Suprapubic skin (tissue), 3 donors: ENCODE results near the gene NRXN3.

ENCODE experiments used
- POLR2AphosphoS5 ChIP-seq, 3 donors: sonication (generic); formaldehyde crosslinking; IDR thresholded peaks; one replicate each; pipeline ENCODE4 v1.6.1; 2017; ENCODE audit warnings: antibody characterized with exemption in 3 of 3
- TF ChIP-seq, protein P1 (sequence below), 2 donors: fragments of 200-600 bp in 1 of 2; fragments of 450-650 bp in 1 of 2; sonication (generic) in 1 of 2; IDR thresholded peaks; one replicate each; pipeline ENCODE4 v1.5.1; 2016 to 2019; ENCODE audit warnings: antibody characterized with exemption in 2 of 2, mild to moderate bottlenecking in 1 of 2, moderate library complexity in 1 of 2

- TF ChIP-seq, protein P1, sequence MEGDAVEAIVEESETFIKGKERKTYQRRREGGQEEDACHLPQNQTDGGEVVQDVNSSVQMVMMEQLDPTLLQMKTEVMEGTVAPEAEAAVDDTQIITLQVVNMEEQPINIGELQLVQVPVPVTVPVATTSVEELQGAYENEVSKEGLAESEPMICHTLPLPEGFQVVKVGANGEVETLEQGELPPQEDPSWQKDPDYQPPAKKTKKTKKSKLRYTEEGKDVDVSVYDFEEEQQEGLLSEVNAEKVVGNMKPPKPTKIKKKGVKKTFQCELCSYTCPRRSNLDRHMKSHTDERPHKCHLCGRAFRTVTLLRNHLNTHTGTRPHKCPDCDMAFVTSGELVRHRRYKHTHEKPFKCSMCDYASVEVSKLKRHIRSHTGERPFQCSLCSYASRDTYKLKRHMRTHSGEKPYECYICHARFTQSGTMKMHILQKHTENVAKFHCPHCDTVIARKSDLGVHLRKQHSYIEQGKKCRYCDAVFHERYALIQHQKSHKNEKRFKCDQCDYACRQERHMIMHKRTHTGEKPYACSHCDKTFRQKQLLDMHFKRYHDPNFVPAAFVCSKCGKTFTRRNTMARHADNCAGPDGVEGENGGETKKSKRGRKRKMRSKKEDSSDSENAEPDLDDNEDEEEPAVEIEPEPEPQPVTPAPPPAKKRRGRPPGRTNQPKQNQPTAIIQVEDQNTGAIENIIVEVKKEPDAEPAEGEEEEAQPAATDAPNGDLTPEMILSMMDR (IDR thresholded peaks at IDR 0.05) = no peak
- TF ChIP-seq POLR2AphosphoS5 (IDR thresholded peaks at IDR 0.05) = no peak
These were observed 11.1 kb downstream of the NRXN3 start for GRCh38 chr14:78181270-78181669.
